Measurements from ENCODE around the gene RIMS1.
"Not testable (repeated sequence)": the region's sequence is repeated elsewhere in the genome, so short reads cannot be mapped to it uniquely, and the experiment has no call there.

RIMS1 gene

DNA sequence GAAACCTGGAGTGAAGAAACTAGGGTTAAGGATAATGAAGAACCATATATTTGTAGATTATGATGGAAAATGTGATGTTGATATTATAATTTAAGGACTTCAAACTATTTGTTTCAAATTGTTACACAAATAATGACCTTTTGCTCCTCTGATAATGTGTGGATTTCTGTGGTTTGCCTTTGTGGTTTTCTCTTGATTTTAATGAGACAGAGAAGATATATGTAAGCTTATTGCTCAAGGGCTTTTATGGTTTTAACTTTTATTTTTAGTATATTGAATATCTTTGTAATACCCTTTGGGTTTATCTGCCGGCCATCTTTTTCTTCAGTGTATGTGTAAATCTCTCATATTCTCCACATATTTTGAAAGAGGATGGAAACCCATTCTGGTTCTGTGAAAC lies 362.3 kb downstream of the RIMS1 start:
- no peak for DNase-seq

DNA sequence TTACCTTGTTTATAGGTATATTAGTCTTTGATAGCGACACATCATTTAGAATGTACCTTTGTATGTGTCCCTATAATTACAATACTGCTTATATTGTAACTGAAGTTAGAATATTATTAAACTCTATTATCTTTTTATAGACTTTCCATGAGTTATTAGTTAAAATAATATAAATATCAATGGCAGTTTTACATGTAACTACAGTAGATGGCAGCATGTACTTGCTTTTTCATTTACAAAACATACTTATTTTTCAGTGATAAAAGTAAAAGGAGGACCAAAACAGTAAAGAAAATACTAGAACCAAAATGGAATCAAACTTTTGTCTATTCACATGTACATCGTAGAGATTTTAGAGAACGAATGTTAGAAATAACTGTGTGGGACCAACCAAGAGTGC lies 364.3 kb downstream of the RIMS1 start:
- DNase-seq, result no peak

GRCh38 chr6:72260489-72260888 lies 374.1 kb downstream of the RIMS1 start:
- DNase-seq, result no peak

GRCh38 chr6:72261554-72261953 lies 375.2 kb downstream of the RIMS1 start:
- no peak for DNase-seq

GRCh38 chr6:72262254-72262653 lies 375.9 kb downstream of the RIMS1 start:
- no peak for DNase-seq

- no peak for DNase-seq
Measured at GRCh38 chr6:72267470-72267869, 381.1 kb downstream of the RIMS1 start.

GRCh38 chr6:72271531-72271930 lies 385.2 kb downstream of the RIMS1 start:
- no peak for DNase-seq

GRCh38 chr6:72272958-72273357 lies 386.6 kb downstream of the RIMS1 start:
- no peak for DNase-seq

GRCh38 chr6:72275888-72276287 lies 389.5 kb downstream of the RIMS1 start:
- no peak for DNase-seq

- no peak for DNase-seq
Measured at GRCh38 chr6:72282201-72282600, 395.9 kb downstream of the RIMS1 start.

GRCh38 chr6:72283571-72283970 lies 397.2 kb downstream of the RIMS1 start:
- DNase-seq, result no peak

GRCh38 chr6:72286911-72287311 lies 400.6 kb downstream of the RIMS1 start:
- DNase-seq, result no peak

GRCh38 chr6:72287801-72288200 lies 401.5 kb downstream of the RIMS1 start:
- no peak for DNase-seq

GRCh38 chr6:72288592-72288991 lies 402.2 kb downstream of the RIMS1 start:
- no peak for DNase-seq

DNA sequence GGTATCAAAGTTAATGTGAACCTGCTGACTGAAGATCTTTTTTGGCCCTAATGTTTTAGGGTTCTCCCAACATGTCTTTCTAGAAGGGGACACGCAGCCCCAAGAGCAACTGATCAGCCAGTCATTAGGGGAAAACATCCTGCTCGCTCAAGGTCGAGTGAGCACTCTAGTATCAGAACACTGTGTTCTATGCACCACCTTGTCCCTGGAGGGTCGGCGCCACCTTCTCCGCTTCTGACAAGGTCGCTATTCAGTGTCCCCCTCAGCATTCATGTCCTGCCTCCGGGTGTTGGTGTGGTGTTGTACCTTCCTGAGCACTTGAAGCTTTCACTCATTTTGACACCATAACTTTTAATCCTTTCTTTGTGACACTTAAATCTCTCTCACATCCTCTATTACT lies 404.3 kb downstream of the RIMS1 start:
- no peak for DNase-seq

DNA sequence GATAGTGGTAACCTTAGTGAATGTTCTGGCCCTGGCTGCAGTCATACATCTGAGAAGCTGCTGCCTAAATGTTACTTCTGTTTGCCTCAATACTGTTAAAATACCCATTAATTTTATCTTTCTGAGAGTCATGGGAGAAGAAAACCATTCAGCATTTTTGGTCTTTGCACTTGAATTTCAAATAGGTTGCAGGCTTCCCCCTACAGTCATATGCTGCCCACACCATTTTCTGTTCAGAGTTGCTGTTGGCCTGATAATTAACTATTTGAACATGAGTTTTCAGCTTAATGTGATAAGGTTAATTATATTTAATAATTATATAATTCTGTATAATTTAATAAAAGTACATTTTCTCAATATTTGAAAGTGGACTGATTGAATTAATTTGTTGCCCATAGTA lies 410.0 kb downstream of the RIMS1 start:
- DNase-seq, result no peak

DNA sequence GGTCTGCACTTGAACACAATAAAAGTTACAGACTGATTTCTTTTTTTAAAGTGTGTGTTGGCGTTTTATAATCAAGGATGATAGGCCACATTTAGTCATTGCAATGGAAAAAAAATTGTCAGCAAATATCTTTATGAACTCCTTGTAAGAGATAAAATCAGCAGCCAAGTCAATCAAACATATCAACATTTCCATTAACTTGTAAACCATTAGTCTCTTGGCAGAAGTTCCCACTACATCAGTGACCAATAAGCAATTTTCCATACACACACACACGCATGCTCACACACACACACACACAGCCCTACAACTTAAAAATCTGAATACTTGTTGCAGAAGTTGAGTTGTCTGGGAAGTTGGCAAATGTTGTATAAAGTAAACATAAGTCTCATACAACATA lies 419.6 kb downstream of the RIMS1 start:
- no peak for DNase-seq

DNA sequence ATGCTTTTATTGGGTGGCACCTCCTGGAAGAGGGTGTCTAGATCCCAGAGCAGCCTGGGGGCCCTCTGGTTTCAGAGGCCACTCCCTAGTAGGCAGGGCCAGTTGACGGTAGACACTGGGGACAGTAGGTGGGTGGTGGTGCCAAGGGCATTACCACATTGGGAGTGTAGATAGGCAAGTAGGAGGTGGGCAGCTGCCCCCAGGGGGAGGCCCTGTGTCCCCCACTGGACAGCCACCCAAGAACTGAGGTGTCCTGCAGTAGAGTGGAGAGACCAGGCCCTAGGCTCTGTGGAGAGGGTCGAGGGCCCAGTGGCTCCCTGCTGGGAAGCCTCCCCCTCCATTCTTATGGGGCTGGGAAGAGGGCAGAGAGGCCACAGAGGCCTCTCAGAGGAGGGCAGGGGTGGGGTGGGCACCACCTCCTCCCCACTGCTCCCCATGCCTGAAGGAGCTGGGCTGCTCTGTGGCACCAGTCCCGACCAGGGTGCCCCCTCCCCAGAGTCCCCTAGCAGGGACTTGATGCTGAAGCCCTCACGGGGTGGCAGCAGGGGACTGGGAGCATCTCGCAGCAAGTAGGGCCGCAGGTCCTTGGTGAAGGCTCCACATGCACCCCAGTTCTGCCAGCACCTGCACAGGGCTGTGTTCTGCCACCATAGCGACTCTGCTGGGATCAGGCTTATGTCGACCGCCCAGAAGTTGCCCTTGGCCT lies 430.5 kb downstream of the RIMS1 start:
- DNase-seq, result no peak

DNA sequence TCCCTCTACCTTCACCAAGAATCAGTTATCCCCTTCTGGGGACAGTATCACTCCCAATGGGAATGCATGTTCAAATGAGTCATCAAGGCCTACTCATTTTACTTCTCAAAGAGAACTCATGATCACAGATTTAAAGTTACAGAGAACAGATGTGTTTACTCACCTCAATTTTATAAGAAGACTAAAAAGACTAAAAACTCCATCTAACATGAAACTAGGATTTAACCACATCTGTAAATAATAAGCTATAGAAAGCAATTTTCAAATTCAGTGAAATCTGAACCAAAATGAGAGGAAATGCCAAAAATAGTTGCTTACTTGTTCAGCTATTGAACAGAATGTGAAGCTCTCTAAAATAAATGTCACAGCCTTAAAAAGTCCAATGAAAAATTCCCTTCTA lies 435.4 kb downstream of the RIMS1 start:
- DNase-seq, result no peak

- no peak for DNase-seq
Measured at GRCh38 chr6:72322771-72323170, 436.4 kb downstream of the RIMS1 start.

GRCh38 chr6:72324591-72324990 lies 438.2 kb downstream of the RIMS1 start:
- no peak for DNase-seq

DNA sequence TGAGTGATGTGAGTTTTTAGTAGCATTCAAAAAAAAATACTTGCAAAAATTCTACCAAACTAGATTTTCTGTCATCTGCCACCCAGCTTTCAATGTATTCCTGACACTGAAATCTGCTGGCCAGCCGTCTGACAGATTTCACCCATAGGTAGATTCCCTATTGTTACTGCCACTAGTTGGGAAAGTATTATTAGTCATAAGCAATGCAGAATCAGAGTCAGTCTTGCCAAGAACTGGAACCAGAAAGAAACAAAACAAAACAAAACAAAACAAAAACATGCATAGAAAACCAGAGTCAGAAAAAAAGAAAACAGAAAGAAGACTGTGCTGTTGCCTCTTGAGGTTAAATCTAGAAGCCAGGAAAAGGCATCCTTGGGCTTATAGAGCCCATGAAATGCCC lies 442.4 kb downstream of the RIMS1 start:
- DNase-seq, result no peak

GRCh38 chr6:72335203-72335602 lies 448.9 kb downstream of the RIMS1 start:
- DNase-seq, result not testable (repeated sequence)

DNA sequence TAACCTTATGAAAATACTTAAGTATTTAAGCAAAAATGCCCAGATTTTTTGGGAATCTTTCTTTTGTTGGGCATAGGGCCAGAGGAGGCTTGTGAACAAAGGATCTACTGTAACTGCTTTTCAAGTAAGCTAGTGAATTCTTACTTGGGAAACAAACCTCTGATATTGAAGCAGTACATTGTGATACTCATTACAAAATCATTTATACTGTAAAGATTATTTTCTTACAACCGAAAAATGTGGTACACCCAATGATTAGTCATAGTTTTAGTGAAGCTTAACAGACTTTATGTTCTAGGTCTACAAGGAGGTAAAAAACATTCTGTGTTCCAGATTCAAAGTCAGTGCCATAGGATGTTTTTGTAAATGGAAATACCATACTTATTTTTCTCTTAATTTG lies 462.6 kb downstream of the RIMS1 start:
- no peak for DNase-seq

DNA sequence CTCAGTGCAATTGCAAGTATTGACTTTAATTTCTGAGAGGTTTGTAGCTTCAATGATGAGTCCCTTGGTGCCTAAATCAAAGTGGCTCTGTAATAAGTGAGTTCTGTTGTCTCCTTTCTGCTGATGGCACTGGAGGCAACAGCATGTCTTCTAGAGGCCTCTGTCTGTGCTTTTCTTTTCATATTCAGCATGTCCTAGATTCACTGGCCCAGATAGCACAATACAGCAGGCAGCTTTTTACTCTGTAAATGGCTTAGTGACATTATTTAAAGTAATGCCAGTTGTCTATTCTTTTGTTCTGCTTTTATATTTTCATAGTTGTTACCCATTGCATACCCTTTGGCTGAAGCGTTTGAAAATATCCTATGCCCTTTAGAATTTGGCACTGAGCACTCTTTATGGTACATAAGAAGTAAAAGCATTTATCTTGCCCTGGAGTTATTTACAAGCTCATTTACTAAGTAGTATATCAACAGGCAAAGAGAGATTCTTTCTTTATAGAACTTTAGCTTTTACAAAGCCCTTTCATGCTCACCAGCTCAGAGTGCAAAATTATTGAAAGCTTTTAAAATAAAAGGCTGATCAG lies 464.0 kb downstream of the RIMS1 start:
- DNase-seq, result no peak
